ENCODE results near the gene CACNB2. TPM values are rescaled to one million over a fixed set of nuclear protein-coding genes. Genes with fewer than 3 reads are reported as not detected.

The CACNB2 gene
- total RNA-seq, 1 donor, result 1.3 TPM

GRCh38 chr10:18401416-18402195 is 261.4 kb downstream of the CACNB2 start:
- no peak for DNase-seq (ENCODE audit: low read depth)
- TF ChIP-seq CTCF (IDR thresholded peaks at IDR 0.05; ENCODE audit: insufficient read depth, low read depth, low read length), result no peak
- no peak overlapping the region for H3K4me3 ChIP-seq (ENCODE audit: low read depth, low read length)

GRCh38 chr10:18402853-18403252 is 262.6 kb downstream of the CACNB2 start:
- no peak overlapping the region for H3K4me3 ChIP-seq (ENCODE audit: low read depth, low read length)
- DNase-seq (ENCODE audit: low read depth), result no peak
- no peak for TF ChIP-seq CTCF (IDR thresholded peaks at IDR 0.05; ENCODE audit: insufficient read depth, low read depth, low read length)

DNA sequence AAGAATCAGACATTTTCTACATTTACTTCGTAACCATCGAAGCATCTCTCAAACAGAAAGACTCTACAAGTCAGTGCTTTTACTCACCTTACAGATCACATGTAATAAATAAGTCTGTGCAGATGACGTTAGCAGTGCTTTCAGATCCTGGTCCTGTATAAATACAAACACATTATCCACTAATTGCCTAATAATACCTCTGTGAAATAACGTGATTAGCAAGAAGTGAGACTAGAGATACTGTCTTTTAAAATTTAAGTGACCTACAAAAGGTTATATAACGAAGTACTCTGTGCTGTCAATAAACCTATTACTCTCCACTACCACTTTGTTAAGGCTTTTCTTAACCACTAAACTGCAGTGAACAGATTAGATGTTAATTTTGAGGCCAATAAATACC is 264.3 kb downstream of the CACNB2 start:
- no peak for DNase-seq (ENCODE audit: low read depth)
- H3K4me3 ChIP-seq (ENCODE audit: low read depth, low read length), result no peak overlapping the region
- no peak for TF ChIP-seq CTCF (IDR thresholded peaks at IDR 0.05; ENCODE audit: insufficient read depth, low read depth, low read length)

DNA sequence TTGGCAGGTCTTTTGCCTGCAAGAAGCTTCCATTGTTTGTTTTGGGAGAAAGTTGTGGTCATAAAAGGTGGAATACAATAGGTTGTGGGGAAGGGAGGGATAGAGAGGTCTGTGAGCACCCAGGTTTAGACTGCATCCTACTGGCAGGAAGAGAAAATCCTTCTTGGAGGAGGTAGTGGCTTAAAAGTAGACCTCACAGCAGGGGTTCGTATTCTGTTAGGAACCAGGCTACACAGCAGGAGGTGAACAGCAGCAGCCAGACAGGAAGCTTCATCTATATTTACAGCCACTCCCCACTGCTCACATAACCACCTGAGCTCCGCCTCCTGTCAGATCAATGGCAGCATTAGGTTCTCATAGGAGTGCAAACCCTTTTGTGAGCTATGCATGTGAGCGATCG is 265.9 kb downstream of the CACNB2 start:
- no peak for TF ChIP-seq CTCF (IDR thresholded peaks at IDR 0.05; ENCODE audit: insufficient read depth, low read depth, low read length)
- DNase-seq (ENCODE audit: low read depth), result no peak
- no peak overlapping the region for H3K4me3 ChIP-seq (ENCODE audit: low read depth, low read length)

- TF ChIP-seq CTCF (IDR thresholded peaks at IDR 0.05; ENCODE audit: insufficient read depth, low read depth, low read length), result no peak
- no peak for DNase-seq (ENCODE audit: low read depth)
- no peak overlapping the region for H3K4me3 ChIP-seq (ENCODE audit: low read depth, low read length)
Measured at GRCh38 chr10:18409599-18410397, 269.6 kb downstream of the CACNB2 start.

DNA sequence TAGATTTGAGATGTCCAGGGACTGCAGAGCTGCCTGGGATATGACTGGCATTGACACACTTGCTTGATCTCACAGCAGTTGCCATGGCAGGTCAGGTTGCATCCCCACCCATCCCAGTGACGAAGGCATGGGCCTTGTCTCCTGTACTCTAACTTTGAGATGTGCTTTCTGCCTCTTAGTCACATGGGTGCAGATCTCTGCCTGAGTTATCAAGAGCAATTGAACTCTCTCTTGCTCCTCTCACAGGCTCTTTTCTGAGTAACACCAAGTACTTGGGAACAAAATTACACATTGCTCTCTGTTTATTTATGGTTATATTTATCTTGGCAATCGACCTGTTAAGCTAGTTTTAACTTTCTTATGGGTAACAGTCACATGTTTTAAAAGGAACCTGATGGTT is 273.8 kb downstream of the CACNB2 start:
- no peak for TF ChIP-seq CTCF (IDR thresholded peaks at IDR 0.05; ENCODE audit: insufficient read depth, low read depth, low read length)
- DNase-seq (ENCODE audit: low read depth), result no peak
- H3K4me3 ChIP-seq (ENCODE audit: low read depth, low read length), result no peak overlapping the region

Data from fibroblast of villous mesenchyme (primary cell).